WTC11 (cell line): ENCODE results near the gene PLCL2. TPM values are rescaled to one million over a fixed set of nuclear protein-coding genes. Genes with fewer than 3 reads are reported as not detected.
A peak's percentile ranks its signal among the peaks of the same experiment; 100 is the strongest.

Experiments
- ATAC-seq: fragments of 200-7000 bp; cut with Tn5 transposase; 2 replicates; pipeline ENCODE4 v1.10.0; 2021; ENCODE audit warnings: mild to moderate bottlenecking, moderate library complexity
- CTCF ChIA-PET: fragments of 300-600 bp; sonication (Branson Sonifier 250); formaldehyde crosslinking; loops from one replicate; lab custom pipeline; 2021; ENCODE audit warnings: antibody characterized with exemption; lab: Charles Lee
- POLR2A ChIA-PET: fragments of 350-600 bp; sonication (Branson Sonifier 250); formaldehyde crosslinking; loops from one replicate; lab custom pipeline; 2021; ENCODE audit warnings: antibody characterized with exemption; lab: Charles Lee
- DNase-seq: peaks from one replicate; pipeline ENCODE4 v3.0.0; 2021; ENCODE audit warnings: low spot score
- H3K27ac Mint-ChIP-seq: 2 replicates; pipeline ENCODE4 v1.8.0; 2021; ENCODE audit warnings: mixed read lengths
- H3K27me3 Mint-ChIP-seq: 2 replicates; pipeline ENCODE4 v1.8.0; 2021; ENCODE audit warnings: low read depth, mild to moderate bottlenecking, moderate library complexity, mixed read lengths
- H3K36me3 Mint-ChIP-seq: 2 replicates; pipeline ENCODE4 v1.8.0; 2021; ENCODE audit warnings: mixed read lengths
- H3K4me1 Mint-ChIP-seq: 2 replicates; pipeline ENCODE4 v1.8.0; 2022; ENCODE audit warnings: mixed read lengths
- H3K4me3 Mint-ChIP-seq: 2 replicates; pipeline ENCODE4 v1.8.0; 2021; ENCODE audit warnings: mild to moderate bottlenecking, moderate library complexity, mixed read lengths
- H3K9me3 Mint-ChIP-seq: 2 replicates; pipeline ENCODE4 v1.8.0; 2021; ENCODE audit warnings: mixed read lengths
- CREB1 ChIP-seq: sonication (generic); formaldehyde crosslinking; IDR thresholded peaks from 2 replicates; pipeline ENCODE4 v1.8.0; 2023; ENCODE audit warnings: mild to moderate bottlenecking, missing genetic modification reagents
- CREM ChIP-seq: sonication (generic); formaldehyde crosslinking; IDR thresholded peaks from 2 replicates; pipeline ENCODE4 v1.8.1; 2022; ENCODE audit warnings: mild to moderate bottlenecking, missing genetic modification reagents, moderate library complexity
- FOXP1 ChIP-seq: sonication (generic); formaldehyde crosslinking; IDR thresholded peaks from 2 replicates; pipeline ENCODE4 v1.8.0; 2022; ENCODE audit warnings: missing genetic modification reagents, mild to moderate bottlenecking, moderate library complexity, borderline replicate concordance
- MXD4 ChIP-seq: fragments of 250-450 bp; sonication (Bioruptor Pico); IDR thresholded peaks from 2 replicates; pipeline ENCODE4 v1.8.0; 2021; ENCODE audit warnings: mild to moderate bottlenecking, moderate library complexity, borderline replicate concordance
- MYBL2 ChIP-seq: sonication (generic); formaldehyde crosslinking; IDR thresholded peaks from 2 replicates; pipeline ENCODE4 v1.8.1; 2023; ENCODE audit warnings: mild to moderate bottlenecking, moderate library complexity, missing genetic modification reagents
- SP1 ChIP-seq: sonication (generic); formaldehyde crosslinking; conservative IDR thresholded peaks from 2 replicates; pipeline ENCODE4 v1.8.1; 2022; ENCODE audit warnings: missing genetic modification reagents
- TCF7 ChIP-seq: sonication (generic); formaldehyde crosslinking; IDR thresholded peaks from 2 replicates; pipeline ENCODE4 v1.8.0; 2022; ENCODE audit warnings: mild to moderate bottlenecking, low read depth, missing genetic modification reagents, moderate library complexity
- TP53 ChIP-seq: sonication (generic); formaldehyde crosslinking; IDR thresholded peaks from 2 replicates; pipeline ENCODE4 v1.8.1; 2023; ENCODE audit warnings: mild to moderate bottlenecking, missing genetic modification reagents
- ZBTB21 ChIP-seq: sonication (generic); formaldehyde crosslinking; IDR thresholded peaks from 2 replicates; pipeline ENCODE4 v1.8.1; 2023; ENCODE audit warnings: mild to moderate bottlenecking, missing genetic modification reagents, borderline replicate concordance
- ZNF219 ChIP-seq: sonication (generic); formaldehyde crosslinking; IDR thresholded peaks from 2 replicates; pipeline ENCODE4 v1.8.0; 2023; ENCODE audit warnings: missing genetic modification reagents, mild to moderate bottlenecking, borderline replicate concordance
- ZNF263 ChIP-seq: sonication (generic); formaldehyde crosslinking; IDR thresholded peaks from 2 replicates; pipeline ENCODE4 v1.8.1; 2022; ENCODE audit warnings: low read depth, mild to moderate bottlenecking, moderate library complexity, missing genetic modification reagents
- total RNA-seq: library from RNA; stranded (reverse); gene quantifications from 3 replicates; pipeline ENCODE4 v1.2.3, GENCODE V29; 2021
- TF ChIP-seq, protein P1 (sequence below): fragments of 250-450 bp; sonication (Bioruptor Pico); IDR thresholded peaks from 2 replicates; pipeline ENCODE4 v1.9.0; 2021; ENCODE audit warnings: mild to moderate bottlenecking
- TF ChIP-seq, protein P2 (sequence below): sonication (generic); formaldehyde crosslinking; IDR thresholded peaks from 2 replicates; pipeline ENCODE4 v1.8.0; 2022; ENCODE audit warnings: mild to moderate bottlenecking, missing genetic modification reagents
- TF ChIP-seq, protein P3 (sequence below): sonication (generic); formaldehyde crosslinking; IDR thresholded peaks from 2 replicates; pipeline ENCODE4 v1.8.1; 2023; ENCODE audit warnings: mild to moderate bottlenecking, moderate library complexity, missing genetic modification reagents
- TF ChIP-seq, protein P4 (sequence below): fragments of 200-600 bp; IDR thresholded peaks from 2 replicates; pipeline ENCODE4 v1.8.0; 2022; ENCODE audit warnings: antibody characterized with exemption
- TF ChIP-seq, protein P5 (sequence below): fragments of 250-450 bp; sonication (Bioruptor Pico); IDR thresholded peaks from 2 replicates; pipeline ENCODE4 v1.8.0; 2021; ENCODE audit warnings: mild to moderate bottlenecking

PLCL2 gene
- total RNA-seq, 1 experiment from 2014 or later = 11.8 TPM

DNA sequence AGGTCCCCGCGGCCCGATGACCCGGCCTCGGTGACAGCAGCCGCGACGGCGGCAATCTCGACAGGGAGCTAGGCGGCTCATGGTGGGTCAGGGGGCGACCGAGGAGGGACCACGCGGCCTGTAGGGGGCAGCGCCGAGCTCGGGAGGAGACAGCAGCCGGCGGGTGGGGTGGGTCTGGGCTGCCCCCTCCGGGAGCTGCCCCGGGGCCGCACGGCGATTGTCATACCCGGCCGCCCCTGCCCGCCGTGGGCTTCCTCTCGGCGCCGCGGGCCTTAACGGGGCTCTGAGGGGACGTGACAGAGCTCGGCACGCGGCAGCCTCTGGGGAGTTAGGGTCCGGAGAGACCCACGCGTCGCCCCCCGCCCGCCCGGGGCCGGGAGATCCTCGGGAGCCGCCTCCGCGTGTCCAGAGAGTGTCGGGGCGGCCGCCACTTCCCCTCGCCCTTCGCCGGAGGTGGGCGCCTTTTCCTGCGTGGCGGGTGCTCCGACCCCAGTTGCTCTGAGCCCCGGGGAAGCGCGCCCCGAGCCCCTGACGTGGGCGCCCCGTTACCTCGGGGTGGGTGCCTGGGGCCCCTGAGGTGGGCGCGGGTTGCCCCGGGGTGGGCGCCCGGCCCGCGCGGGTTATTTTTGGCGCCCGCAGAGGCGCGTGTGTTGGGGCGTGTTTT, 539 bp upstream of the PLCL2 start:
- ChIA-PET CTCF (interaction anchor here (0.6 to 3.8 kb wide), 61 partner anchors 7 to 594 kb away, joined by 3 to 44 read pairs (median 4); no protein-coding TSS in a partner anchor), POLR2A (interaction anchor here (0.5 to 1.1 kb wide), 4 partner anchors 55 to 1574 kb away, joined by 3 to 4 read pairs (median 3); no protein-coding TSS in a partner anchor)
- peak overlapping the region; percentile 75 for H3K4me3 Mint-ChIP-seq
- no peaks in the 10 kb centered on the region for H3K36me3 Mint-ChIP-seq
- H3K27ac Mint-ChIP-seq = no peak overlapping the region
- no peaks in the 10 kb centered on the region for H3K9me3 Mint-ChIP-seq
- H3K4me1 Mint-ChIP-seq = peaks cover 51% of the 10 kb centered on the region
- ATAC-seq = peak; percentile 86
- H3K27me3 Mint-ChIP-seq = peaks cover 57% of the 10 kb centered on the region
- peak; percentile 91 for DNase-seq
- TF ChIP-seq, protein P1, sequence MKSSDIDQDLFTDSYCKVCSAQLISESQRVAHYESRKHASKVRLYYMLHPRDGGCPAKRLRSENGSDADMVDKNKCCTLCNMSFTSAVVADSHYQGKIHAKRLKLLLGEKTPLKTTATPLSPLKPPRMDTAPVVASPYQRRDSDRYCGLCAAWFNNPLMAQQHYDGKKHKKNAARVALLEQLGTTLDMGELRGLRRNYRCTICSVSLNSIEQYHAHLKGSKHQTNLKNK = no peak
- TF ChIP-seq TCF7 (no peak), TP53 (CRISPR knock-in tag) (0 out of 2 replicates have a peak, but pooled peaks have one; percentile 32), MXD4 (CRISPR knock-in tag) (no peak), SP1 (CRISPR knock-in tag) (peak; percentile 48; the same call in 1 of the 2 replicates), ZBTB21 (CRISPR knock-in tag) (peak; percentile 35; the same call in 1 of the 2 replicates), CREM (CRISPR knock-in tag) (0 out of 2 replicates have a peak, but pooled peaks have one; percentile 40), MYBL2 (peak; percentile 68; the same call in 1 of the 2 replicates), FOXP1 (CRISPR knock-in tag) (peak; percentile 54; the same call in 1 of the 2 replicates), ZNF263 (CRISPR knock-in tag) (0 out of 2 replicates have a peak, but pooled peaks have one; percentile 19)
- TF ChIP-seq, protein P2, sequence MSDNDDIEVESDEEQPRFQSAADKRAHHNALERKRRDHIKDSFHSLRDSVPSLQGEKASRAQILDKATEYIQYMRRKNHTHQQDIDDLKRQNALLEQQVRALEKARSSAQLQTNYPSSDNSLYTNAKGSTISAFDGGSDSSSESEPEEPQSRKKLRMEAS (CRISPR knock-in tag) = peak; percentile 48
- TF ChIP-seq, protein P3, sequence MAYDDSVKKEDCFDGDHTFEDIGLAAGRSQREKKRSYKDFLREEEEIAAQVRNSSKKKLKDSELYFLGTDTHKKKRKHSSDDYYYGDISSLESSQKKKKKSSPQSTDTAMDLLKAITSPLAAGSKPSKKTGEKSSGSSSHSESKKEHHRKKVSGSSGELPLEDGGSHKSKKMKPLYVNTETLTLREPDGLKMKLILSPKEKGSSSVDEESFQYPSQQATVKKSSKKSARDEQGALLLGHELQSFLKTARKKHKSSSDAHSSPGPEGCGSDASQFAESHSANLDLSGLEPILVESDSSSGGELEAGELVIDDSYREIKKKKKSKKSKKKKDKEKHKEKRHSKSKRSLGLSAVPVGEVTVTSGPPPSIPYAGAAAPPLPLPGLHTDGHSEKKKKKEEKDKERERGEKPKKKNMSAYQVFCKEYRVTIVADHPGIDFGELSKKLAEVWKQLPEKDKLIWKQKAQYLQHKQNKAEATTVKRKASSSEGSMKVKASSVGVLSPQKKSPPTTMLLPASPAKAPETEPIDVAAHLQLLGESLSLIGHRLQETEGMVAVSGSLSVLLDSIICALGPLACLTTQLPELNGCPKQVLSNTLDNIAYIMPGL (CRISPR knock-in tag) = peak; percentile 93; the same call in 1 of the 2 replicates
- TF ChIP-seq, protein P4, sequence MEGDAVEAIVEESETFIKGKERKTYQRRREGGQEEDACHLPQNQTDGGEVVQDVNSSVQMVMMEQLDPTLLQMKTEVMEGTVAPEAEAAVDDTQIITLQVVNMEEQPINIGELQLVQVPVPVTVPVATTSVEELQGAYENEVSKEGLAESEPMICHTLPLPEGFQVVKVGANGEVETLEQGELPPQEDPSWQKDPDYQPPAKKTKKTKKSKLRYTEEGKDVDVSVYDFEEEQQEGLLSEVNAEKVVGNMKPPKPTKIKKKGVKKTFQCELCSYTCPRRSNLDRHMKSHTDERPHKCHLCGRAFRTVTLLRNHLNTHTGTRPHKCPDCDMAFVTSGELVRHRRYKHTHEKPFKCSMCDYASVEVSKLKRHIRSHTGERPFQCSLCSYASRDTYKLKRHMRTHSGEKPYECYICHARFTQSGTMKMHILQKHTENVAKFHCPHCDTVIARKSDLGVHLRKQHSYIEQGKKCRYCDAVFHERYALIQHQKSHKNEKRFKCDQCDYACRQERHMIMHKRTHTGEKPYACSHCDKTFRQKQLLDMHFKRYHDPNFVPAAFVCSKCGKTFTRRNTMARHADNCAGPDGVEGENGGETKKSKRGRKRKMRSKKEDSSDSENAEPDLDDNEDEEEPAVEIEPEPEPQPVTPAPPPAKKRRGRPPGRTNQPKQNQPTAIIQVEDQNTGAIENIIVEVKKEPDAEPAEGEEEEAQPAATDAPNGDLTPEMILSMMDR = peak; percentile 57

DNA sequence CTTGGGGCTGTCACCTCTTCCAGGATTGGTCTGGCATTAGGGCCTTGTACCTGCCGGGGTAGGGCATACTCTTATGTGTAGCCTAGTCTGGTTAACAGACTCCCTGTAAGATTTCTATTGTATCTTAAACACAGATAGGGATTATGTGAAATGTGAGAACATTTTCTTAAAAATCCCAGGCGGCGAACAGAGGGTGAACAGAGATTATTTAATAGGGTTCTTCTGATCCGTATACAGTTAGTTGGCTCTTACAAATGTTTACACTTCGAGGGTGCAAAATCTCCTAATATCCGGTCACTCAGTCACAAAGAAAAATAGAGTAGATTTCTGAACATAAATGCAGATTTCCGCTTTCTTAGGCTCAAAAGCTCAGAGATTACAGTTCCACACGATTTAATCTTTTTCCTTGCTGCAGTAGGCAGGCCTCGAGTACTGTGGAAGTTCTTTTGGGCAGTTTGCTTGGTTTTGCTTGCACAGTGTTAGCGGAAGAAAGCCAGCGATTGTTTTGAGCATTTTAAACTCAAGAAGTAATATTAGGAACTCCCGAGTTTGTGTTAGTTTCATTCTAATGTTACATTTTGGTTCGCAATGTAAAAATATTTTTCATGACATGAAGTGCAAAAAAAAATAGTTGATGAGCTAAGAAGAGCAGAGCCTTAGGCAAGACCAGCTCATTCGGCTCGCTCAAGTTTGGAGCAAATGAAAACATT, 993 bp downstream of the PLCL2 start:
- CTCF ChIA-PET = interaction anchor here (1.0 to 3.8 kb wide), 6 partner anchors 12 to 281 kb away, joined by 3 to 44 read pairs (median 8); no protein-coding TSS in a partner anchor
- H3K27ac Mint-ChIP-seq = no peak overlapping the region

More for the DNA sequence above, 993 bp downstream of the PLCL2 start:
- Mint-ChIP-seq H3K4me3 (peak overlapping the region; percentile 75), H3K4me1 (peaks cover 63% of the 10 kb centered on the region)
- POLR2A ChIA-PET = no interaction called here
- no peak for DNase-seq
- TF ChIP-seq ZNF219 (CRISPR knock-in tag) (no peak), CREB1 (CRISPR knock-in tag) (no peak), MXD4 (CRISPR knock-in tag) (no peak), TCF7 (no peak)
- TF ChIP-seq, protein P5, sequence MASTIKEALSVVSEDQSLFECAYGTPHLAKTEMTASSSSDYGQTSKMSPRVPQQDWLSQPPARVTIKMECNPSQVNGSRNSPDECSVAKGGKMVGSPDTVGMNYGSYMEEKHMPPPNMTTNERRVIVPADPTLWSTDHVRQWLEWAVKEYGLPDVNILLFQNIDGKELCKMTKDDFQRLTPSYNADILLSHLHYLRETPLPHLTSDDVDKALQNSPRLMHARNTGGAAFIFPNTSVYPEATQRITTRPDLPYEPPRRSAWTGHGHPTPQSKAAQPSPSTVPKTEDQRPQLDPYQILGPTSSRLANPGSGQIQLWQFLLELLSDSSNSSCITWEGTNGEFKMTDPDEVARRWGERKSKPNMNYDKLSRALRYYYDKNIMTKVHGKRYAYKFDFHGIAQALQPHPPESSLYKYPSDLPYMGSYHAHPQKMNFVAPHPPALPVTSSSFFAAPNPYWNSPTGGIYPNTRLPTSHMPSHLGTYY (CRISPR knock-in tag) = no peak
- TF ChIP-seq, all 79 proteins: peak for 0
- no peak for ATAC-seq
- H3K27me3 Mint-ChIP-seq = peaks cover 42% of the 10 kb centered on the region
- no peaks in the 10 kb centered on the region for H3K36me3 Mint-ChIP-seq
- no peaks in the 10 kb centered on the region for H3K9me3 Mint-ChIP-seq
